Suprapubic skin (tissue), 4 donors: ENCODE data around the gene ZP4.

Experiments used
- POLR2A ChIP-seq, 2 donors: fragments of 450-650 bp; IDR thresholded peaks; one replicate each; pipeline ENCODE4 v1.6.1; 2017; ENCODE audit warnings: antibody characterized with exemption in 2 of 2, mild to moderate bottlenecking in 2 of 2, moderate library complexity in 2 of 2
- POLR2AphosphoS5 ChIP-seq, 3 donors: sonication (generic); formaldehyde crosslinking; IDR thresholded peaks; one replicate each; pipeline ENCODE4 v1.6.1; 2017; ENCODE audit warnings: antibody characterized with exemption in 3 of 3
- TF ChIP-seq, protein P1 (sequence below), 2 donors: fragments of 200-600 bp in 1 of 2; fragments of 450-650 bp in 1 of 2; sonication (generic) in 1 of 2; IDR thresholded peaks; one replicate each; pipeline ENCODE4 v1.5.1; 2016 to 2019; ENCODE audit warnings: antibody characterized with exemption in 2 of 2, mild to moderate bottlenecking in 1 of 2, moderate library complexity in 1 of 2

DNA sequence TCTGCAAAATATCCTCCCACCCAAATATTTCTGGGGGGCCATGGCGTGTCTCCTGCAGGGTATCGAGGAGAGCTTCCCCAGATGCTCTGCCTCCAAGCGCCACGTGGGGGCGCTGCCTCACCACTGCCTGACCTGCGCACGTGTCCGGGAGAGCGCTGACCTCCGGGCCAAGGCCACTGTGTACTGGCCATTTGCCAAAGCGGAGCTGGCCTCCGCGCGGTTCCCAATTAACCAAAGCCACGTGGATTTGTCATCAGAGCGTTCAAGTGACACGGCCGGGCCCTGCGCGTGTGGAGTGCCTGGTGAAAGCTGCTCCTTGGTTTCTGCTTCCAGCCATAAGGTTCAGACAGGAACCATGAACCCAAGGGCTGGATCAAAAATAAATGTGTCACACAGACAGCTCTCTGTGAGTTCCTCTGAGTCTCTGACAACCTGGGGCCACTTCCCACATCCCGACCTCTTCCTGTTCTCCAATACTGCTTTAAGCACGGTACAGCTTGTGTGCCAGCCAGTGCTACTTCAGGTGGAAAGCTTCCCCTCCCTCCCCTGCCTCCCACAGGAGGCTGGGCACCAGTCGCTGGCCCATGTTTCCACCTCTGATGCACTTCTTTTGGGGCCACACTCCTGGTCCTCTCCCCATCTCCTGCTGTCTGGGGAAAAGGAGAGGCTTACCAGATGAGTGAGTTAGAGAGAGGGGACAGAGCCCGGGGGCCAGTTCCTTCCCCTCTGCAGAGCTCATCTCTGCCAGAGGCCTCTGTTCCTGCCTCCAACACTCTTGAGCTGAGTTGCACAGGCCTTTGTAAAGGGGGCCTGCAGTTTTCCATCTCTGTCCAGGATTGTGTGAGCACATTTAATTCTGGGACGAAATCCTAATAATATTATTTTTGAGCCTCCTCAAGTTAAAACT, 26.1 kb downstream of the ZP4 start:
- TF ChIP-seq POLR2A (IDR thresholded peaks at IDR 0.05) (no peak), POLR2AphosphoS5 (IDR thresholded peaks at IDR 0.05) (no peak)
- TF ChIP-seq, protein P1, sequence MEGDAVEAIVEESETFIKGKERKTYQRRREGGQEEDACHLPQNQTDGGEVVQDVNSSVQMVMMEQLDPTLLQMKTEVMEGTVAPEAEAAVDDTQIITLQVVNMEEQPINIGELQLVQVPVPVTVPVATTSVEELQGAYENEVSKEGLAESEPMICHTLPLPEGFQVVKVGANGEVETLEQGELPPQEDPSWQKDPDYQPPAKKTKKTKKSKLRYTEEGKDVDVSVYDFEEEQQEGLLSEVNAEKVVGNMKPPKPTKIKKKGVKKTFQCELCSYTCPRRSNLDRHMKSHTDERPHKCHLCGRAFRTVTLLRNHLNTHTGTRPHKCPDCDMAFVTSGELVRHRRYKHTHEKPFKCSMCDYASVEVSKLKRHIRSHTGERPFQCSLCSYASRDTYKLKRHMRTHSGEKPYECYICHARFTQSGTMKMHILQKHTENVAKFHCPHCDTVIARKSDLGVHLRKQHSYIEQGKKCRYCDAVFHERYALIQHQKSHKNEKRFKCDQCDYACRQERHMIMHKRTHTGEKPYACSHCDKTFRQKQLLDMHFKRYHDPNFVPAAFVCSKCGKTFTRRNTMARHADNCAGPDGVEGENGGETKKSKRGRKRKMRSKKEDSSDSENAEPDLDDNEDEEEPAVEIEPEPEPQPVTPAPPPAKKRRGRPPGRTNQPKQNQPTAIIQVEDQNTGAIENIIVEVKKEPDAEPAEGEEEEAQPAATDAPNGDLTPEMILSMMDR (IDR thresholded peaks at IDR 0.05), result peak; percentile 31 to 74
